IMR-90 (cell line): ENCODE results near the gene PPP1R9A. TPM values are rescaled to one million over a fixed set of nuclear protein-coding genes. Genes with fewer than 3 reads are reported as not detected.

Experiments
- ATAC-seq: fragments of 200-7000 bp; cut with Tn5 transposase; 2 replicates; pipeline ENCODE4 v1.9.1; 2020; ENCODE audit warnings: low read depth, mild to moderate bottlenecking, moderate library complexity
- BruUV-seq: library from RNA; stranded (reverse); fragments of 400-500 nt; replicated peaks from 2 replicates; lab custom pipeline; 2021; lab: Mats Ljungman, UMichigan
- CTCF ChIA-PET: fragments of 300-600 bp; formaldehyde crosslinking; extraction: SDS; loops from one replicate; lab custom pipeline; 2021; ENCODE audit warnings: antibody characterized with exemption; lab: Yijun Ruan, JAX
- POLR2A ChIA-PET: fragments of 300-600 bp; sonication (Branson Sonifier 250); formaldehyde crosslinking; loops from one replicate; lab custom pipeline; 2022; ENCODE audit warnings: antibody characterized with exemption; ENCODE audit not compliant: unreplicated experiment; lab: Charles Lee
- DNase-seq: peaks from one replicate; pipeline ENCODE4 v3.0.0; 2013
- H2AFZ ChIP-seq: replicated peaks from 2 replicates; pipeline ENCODE3; 2013; ENCODE audit warnings: low read length, mild to moderate bottlenecking; ENCODE audit not compliant: poor library complexity
- H2AK5ac ChIP-seq: 2 replicates; pipeline ENCODE4 v1.6.1; 2013; ENCODE audit warnings: low read depth, low read length, inconsistent platforms
- H2AK9ac ChIP-seq: replicated peaks from 2 replicates; pipeline ENCODE3; 2013; ENCODE audit warnings: mild to moderate bottlenecking, low read depth, low read length, moderate library complexity; ENCODE audit not compliant: poor library complexity
- H2BK120ac ChIP-seq: 2 replicates; pipeline ENCODE4 v1.6.1; 2013; ENCODE audit warnings: low read depth, low read length, inconsistent platforms
- H2BK15ac ChIP-seq: 3 replicates; pipeline ENCODE4 v1.6.1; 2013; ENCODE audit warnings: low read depth, low read length, inconsistent platforms
- H2BK20ac ChIP-seq: 2 replicates; pipeline ENCODE4 v1.6.1; 2013; ENCODE audit warnings: low read depth, mild to moderate bottlenecking, inconsistent platforms, low read length, moderate library complexity
- H2BK5ac ChIP-seq: 2 replicates; pipeline ENCODE4 v1.6.1; 2013; ENCODE audit warnings: mild to moderate bottlenecking, low read depth, low read length, inconsistent platforms; ENCODE audit not compliant: poor library complexity, severe bottlenecking
- H3K14ac ChIP-seq: replicated peaks from 2 replicates; pipeline ENCODE4 v1.6.1; 2013; ENCODE audit warnings: low read depth, low read length, inconsistent platforms
- H3K18ac ChIP-seq: 2 replicates; pipeline ENCODE4 v1.6.1; 2013; ENCODE audit warnings: low read depth, low read length, control low read depth
- H3K23ac ChIP-seq: 2 replicates; pipeline ENCODE4 v1.6.1; 2013; ENCODE audit warnings: low read depth, low read length, inconsistent platforms
- H3K27ac ChIP-seq: 2 replicates; pipeline ENCODE4 v1.5.1; 2013; ENCODE audit warnings: mild to moderate bottlenecking, control low read depth, low read length; ENCODE audit not compliant: insufficient read depth
- H3K27me3 ChIP-seq: 2 replicates; pipeline ENCODE4 v1.6.1; 2013; ENCODE audit warnings: low read length; ENCODE audit not compliant: control insufficient read depth, insufficient read depth
- H3K36me3 ChIP-seq: 2 replicates; pipeline ENCODE4 v1.6.1; 2013; ENCODE audit warnings: low read length, mixed read lengths; ENCODE audit not compliant: control insufficient read depth, insufficient read depth
- H3K4ac ChIP-seq: 2 replicates; pipeline ENCODE4 v1.6.1; 2013; ENCODE audit warnings: low read depth, low read length, inconsistent platforms
- H3K4me1 ChIP-seq: 2 replicates; pipeline ENCODE4 v1.6.1; 2013; ENCODE audit warnings: low read length, mixed read lengths; ENCODE audit not compliant: control insufficient read depth, insufficient read depth
- H3K4me2 ChIP-seq: 2 replicates; pipeline ENCODE4 v1.6.1; 2013; ENCODE audit warnings: low read depth, mild to moderate bottlenecking, control low read depth, low read length, moderate library complexity
- H3K4me3 ChIP-seq: 2 replicates; pipeline ENCODE4 v1.5.1; 2013; ENCODE audit warnings: low read depth, mild to moderate bottlenecking, control low read depth, low read length, moderate library complexity; ENCODE audit not compliant: insufficient read depth
- H3K56ac ChIP-seq: 2 replicates; pipeline ENCODE4 v1.6.1; 2013; ENCODE audit warnings: low read length, inconsistent platforms; ENCODE audit not compliant: insufficient read depth; ENCODE audit errors: extremely low read depth
- H3K79me1 ChIP-seq, 2 experiments: 2 replicates each; pipeline ENCODE4 v1.6.1; 2013; ENCODE audit warnings: low read length in 2 of 2, inconsistent platforms in 1 of 2, low read depth in 1 of 2
- H3K9ac ChIP-seq: 2 replicates; pipeline ENCODE4 v1.6.1; 2013; ENCODE audit warnings: low read depth, low read length, control low read depth
- H3K9me1 ChIP-seq: 2 replicates; pipeline ENCODE4 v1.6.1; 2013; ENCODE audit warnings: low read length, inconsistent platforms; ENCODE audit not compliant: insufficient read depth
- H3K9me3 ChIP-seq: 2 replicates; pipeline ENCODE4 v1.6.1; 2013; ENCODE audit warnings: low read length; ENCODE audit not compliant: control insufficient read depth, insufficient read depth
- H4K20me1 ChIP-seq: 2 replicates; pipeline ENCODE4 v1.6.1; 2013; ENCODE audit warnings: low read length, inconsistent platforms; ENCODE audit not compliant: insufficient read depth
- H4K5ac ChIP-seq: 2 replicates; pipeline ENCODE4 v1.6.1; 2013; ENCODE audit warnings: mild to moderate bottlenecking, low read depth, low read length, control low read depth
- H4K8ac ChIP-seq, 2 experiments: 2 replicates each; pipeline ENCODE4 v1.6.1; 2013; ENCODE audit warnings: low read depth in 2 of 2, low read length in 2 of 2, control low read depth in 1 of 2, inconsistent platforms in 1 of 2
- H4K91ac ChIP-seq: 2 replicates; pipeline ENCODE4 v1.6.1; 2013; ENCODE audit warnings: low read depth, low read length, inconsistent platforms; ENCODE audit not compliant: insufficient read depth
- CEBPB ChIP-seq: IDR thresholded peaks from 2 replicates; pipeline ENCODE4 v1.6.1; 2012; ENCODE audit warnings: low read depth, low read length, improper control_type of control experiment
- CTCF ChIP-seq: conservative IDR thresholded peaks from 2 replicates; pipeline ENCODE4 v1.5.1; 2012; ENCODE audit warnings: mild to moderate bottlenecking, low read depth, low read length, improper control_type of control experiment
- MAFK ChIP-seq: IDR thresholded peaks from 2 replicates; pipeline ENCODE4 v1.6.1; 2012; ENCODE audit warnings: low read depth, low read length, improper control_type of control experiment
- MAZ ChIP-seq: IDR thresholded peaks from 2 replicates; pipeline ENCODE4 v1.6.1; 2012; ENCODE audit warnings: low read depth, mild to moderate bottlenecking, low read length, improper control_type of control experiment, moderate library complexity, borderline replicate concordance
- MXI1 ChIP-seq: IDR thresholded peaks from 2 replicates; pipeline ENCODE4 v1.6.1; 2012; ENCODE audit warnings: low read depth, mild to moderate bottlenecking, low read length, moderate library complexity, borderline replicate concordance
- RAD21 ChIP-seq: IDR thresholded peaks from 2 replicates; pipeline ENCODE4 v1.6.1; 2012; ENCODE audit warnings: low read length, improper control_type of control experiment
- RCOR1 ChIP-seq: IDR thresholded peaks from 2 replicates; pipeline ENCODE4 v1.6.1; 2012; ENCODE audit warnings: mild to moderate bottlenecking, low read length, improper control_type of control experiment; ENCODE audit not compliant: insufficient replicate concordance
- SMC3 ChIP-seq: fragments of 150-350 bp; IDR thresholded peaks from 2 replicates; pipeline ENCODE4 v1.6.1; 2016; ENCODE audit warnings: low read depth, mild to moderate bottlenecking, antibody characterized with exemption, low read length, moderate library complexity
- USF2 ChIP-seq: fragments of 150-350 bp; IDR thresholded peaks from 2 replicates; pipeline ENCODE4 v1.6.1; 2017; ENCODE audit warnings: mild to moderate bottlenecking, antibody characterized with exemption, low read length, low read depth
- WGBS, 2 experiments: methylation state at CpG; one replicate each; pipeline versions ENCODE4 v1.1.5 to v1.1.7; 2013; ENCODE audit warnings: missing lambda C conversion rate in 2 of 2; ENCODE audit not compliant: insufficient read length in 1 of 2; ENCODE audit errors: extremely low coverage in 2 of 2; 5-methylcytosine and 5-hydroxymethylcytosine counted together
- dilution Hi-C: fragments of 300-500 bp; cut with HindIII; formaldehyde crosslinking; loops from one replicate; pipeline ENCODE4 v1.14.3; 2018; ENCODE audit warnings: low sequenced_read_pairs; ENCODE audit not compliant: unreplicated experiment
- in situ Hi-C: fragments of 300-500 bp; cut with MboI; formaldehyde crosslinking; loops from 3 replicates; pipeline ENCODE4 v1.14.3; 2019; ENCODE audit warnings: low sequenced_read_pairs, inconsistent platforms, mixed read lengths
- intact Hi-C: fragments of 100-400 bp; cut with micrococcal nuclease; formaldehyde crosslinking; loops from 2 replicates; pipeline ENCODE4 v1.10.0; 2022
- polyA plus RNA-seq, 3 experiments: library from polyadenylated mRNA; depleted of rRNA; stranded (reverse); fragments of >200 nt; gene quantifications; 2 replicates each; pipeline ENCODE4 v1.2.3, GENCODE V29; 2012; ENCODE audit warnings: low replicate concordance in 1 of 3
- total RNA-seq: library from RNA; depleted of rRNA; stranded (reverse); fragments of >200 nt; gene quantifications from 2 replicates; pipeline ENCODE4 v1.2.3, GENCODE V29; 2012
- TF ChIP-seq, protein P1 (sequence below): fragments of 150-350 bp; IDR thresholded peaks from 2 replicates; pipeline ENCODE4 v1.6.1; 2016; ENCODE audit warnings: low read depth, mild to moderate bottlenecking, low read length, moderate library complexity, borderline replicate concordance

The PPP1R9A gene
- total and polyA plus RNA-seq, 2 of the 4 experiments (the other 2 are of a cell fraction): not detected

GRCh38 chr7:95028683-95029082 is 121.3 kb downstream of the PPP1R9A start:
- Histone ChIP-seq H2BK20ac (no peak overlapping the region), H4K8ac (no peak overlapping the region), H3K27me3 (no peaks in the 10 kb centered on the region), H3K4me3 (no peak overlapping the region), H3K36me3 (no peaks in the 10 kb centered on the region), H3K9me3 (no peaks in the 10 kb centered on the region), H2AFZ (no peak overlapping the region), H3K4me1 (no peaks in the 10 kb centered on the region), H4K5ac (no peak overlapping the region), H3K4me2 (no peak overlapping the region), H3K18ac (no peak overlapping the region), H3K27ac (no peak overlapping the region), H3K14ac (no peak overlapping the region), H3K79me1 (no peaks in the 10 kb centered on the region), H3K23ac (no peak overlapping the region), H3K4ac (no peak overlapping the region), H2AK5ac (no peak overlapping the region), H4K91ac (no peak overlapping the region), H2BK120ac (no peak overlapping the region), H2AK9ac (no peak overlapping the region), H3K56ac (no peak overlapping the region), H2BK15ac (no peak overlapping the region), H3K9me1 (no peaks in the 10 kb centered on the region), H2BK5ac (no peak overlapping the region), H4K20me1 (no peaks in the 10 kb centered on the region), H3K9ac (no peak overlapping the region)
- in situ Hi-C loops: no loop called here
- CTCF ChIA-PET: no interaction called here
- ATAC-seq: no peak
- intact Hi-C loops: no loop called here
- dilution Hi-C loops: no loop called here
- POLR2A ChIA-PET: no interaction called here
- WGBS, 2 experiments: no CpG with 5 or more reads among the region's 1 CpG
- TF ChIP-seq USF2: no peak
- TF ChIP-seq CEBPB: no peak
- TF ChIP-seq MAZ: no peak
- TF ChIP-seq SMC3: no peak
- no peak for TF ChIP-seq MXI1
- no peak for TF ChIP-seq MAFK
- TF ChIP-seq, protein P1, sequence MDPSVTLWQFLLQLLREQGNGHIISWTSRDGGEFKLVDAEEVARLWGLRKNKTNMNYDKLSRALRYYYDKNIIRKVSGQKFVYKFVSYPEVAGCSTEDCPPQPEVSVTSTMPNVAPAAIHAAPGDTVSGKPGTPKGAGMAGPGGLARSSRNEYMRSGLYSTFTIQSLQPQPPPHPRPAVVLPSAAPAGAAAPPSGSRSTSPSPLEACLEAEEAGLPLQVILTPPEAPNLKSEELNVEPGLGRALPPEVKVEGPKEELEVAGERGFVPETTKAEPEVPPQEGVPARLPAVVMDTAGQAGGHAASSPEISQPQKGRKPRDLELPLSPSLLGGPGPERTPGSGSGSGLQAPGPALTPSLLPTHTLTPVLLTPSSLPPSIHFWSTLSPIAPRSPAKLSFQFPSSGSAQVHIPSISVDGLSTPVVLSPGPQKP: no peak
- no peak for TF ChIP-seq RCOR1
- no peak for TF ChIP-seq CTCF
- TF ChIP-seq RAD21: no peak
- no peak for DNase-seq
- BruUV-seq: no TSS peak
